GM18870 (cell line): ENCODE data around the gene PIN1.
"Not testable (repeated sequence)": the region's sequence is repeated elsewhere in the genome, so short reads cannot be mapped to it uniquely, and the experiment has no call there.

ENCODE experiments used
- ATAC-seq: cut with Tn5 transposase; IDR thresholded peaks from one replicate; pipeline ENCODE4 v1.9.1; 2021; ENCODE audit warnings: moderate library complexity; ENCODE audit not compliant: unreplicated experiment

The PIN1 gene

DNA sequence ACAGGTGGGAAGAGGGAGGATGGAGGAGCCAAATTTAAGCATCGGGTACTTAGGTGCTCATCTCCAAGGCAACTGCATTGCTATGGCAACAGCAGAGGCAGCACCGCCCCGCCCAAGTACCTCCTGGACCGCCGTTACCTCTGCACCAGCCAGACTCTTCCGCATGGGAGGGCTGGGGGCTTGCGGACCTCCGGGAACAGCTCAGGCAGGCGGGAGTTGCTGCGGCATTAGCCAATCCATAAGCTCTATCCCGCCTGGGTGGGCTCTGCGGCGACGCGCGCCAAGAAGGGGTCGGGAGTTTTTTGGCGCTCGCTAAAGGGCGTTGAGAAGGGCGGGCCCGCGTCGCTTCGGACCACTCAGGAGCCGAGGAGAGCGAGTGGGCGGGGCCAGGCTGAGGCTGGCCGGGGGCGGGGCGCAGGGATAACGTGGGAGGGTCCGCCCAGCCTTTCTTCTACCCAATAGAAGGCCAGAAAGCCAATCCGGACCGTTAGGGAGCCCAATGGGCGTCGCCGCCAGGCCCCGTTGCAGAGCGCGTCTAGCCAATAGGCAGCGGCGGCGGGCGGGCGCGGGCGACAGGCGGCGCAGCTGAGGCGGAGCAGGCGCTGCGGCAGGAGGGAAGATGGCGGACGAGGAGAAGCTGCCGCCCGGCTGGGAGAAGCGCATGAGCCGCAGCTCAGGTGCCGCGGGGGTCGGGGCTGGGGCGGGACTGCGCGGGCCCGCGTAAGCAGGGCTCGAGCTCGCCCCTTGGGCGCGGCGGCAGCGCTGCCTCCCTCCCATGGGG lies at the start of gene PIN1:
Gene PIN1 (plus strand): TSS at position 593 of the 781 bp plus-strand sequence. CDS start 27 bp downstream, at position 620.
- peak; percentile 89 for ATAC-seq

- ATAC-seq, result peak; percentile 48
Observed at GRCh38 chr19:9785367-9786331, 49.5 kb upstream of the PIN1 start.

DNA sequence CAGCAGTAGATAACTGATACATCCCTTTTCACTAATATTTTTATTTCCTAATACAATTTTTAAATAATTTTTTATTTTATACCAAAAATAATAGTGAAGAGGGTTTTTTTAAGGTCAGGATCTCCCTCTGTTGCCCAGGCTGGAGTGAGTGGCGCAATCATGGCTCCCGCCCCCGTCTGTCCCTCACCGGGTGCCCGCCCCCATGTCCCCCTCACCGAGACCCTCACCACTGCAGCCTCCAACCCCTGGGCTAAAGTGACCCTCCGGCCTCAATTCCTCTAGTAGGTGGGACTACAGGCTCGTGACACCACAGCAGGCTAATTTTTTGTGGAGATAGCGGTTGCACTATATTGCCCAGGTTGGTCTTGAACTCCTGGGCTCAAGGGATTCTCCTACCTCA lies 48.8 kb upstream of the PIN1 start:
- no peak for ATAC-seq

- no peak for ATAC-seq
Observed at GRCh38 chr19:9786819-9787218, 48.3 kb upstream of the PIN1 start.

GRCh38 chr19:9788604-9789003 lies 46.5 kb upstream of the PIN1 start:
- ATAC-seq, result not testable (repeated sequence)

DNA sequence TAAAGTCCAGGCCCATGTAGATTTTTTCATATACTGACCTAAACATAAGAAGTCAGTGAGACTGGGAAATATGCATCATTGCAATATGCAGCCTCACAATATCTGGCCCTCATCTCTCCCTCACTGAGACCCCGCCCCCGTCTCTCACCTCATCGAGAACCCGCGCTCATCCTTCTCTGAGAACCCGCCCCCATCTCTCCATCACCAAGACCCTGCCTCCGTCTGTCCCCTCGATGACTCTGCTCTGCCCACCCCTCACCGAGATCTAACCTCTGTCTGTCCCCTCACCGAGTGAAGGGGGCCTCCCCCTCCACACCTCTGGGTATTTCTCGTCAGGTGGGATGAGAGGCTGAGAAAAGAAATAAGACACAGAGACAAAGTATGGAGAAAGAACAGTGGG lies 46.1 kb upstream of the PIN1 start:
- ATAC-seq, result no peak

- ATAC-seq, result not testable (repeated sequence)
Observed at GRCh38 chr19:9789579-9789978, 45.5 kb upstream of the PIN1 start.

GRCh38 chr19:9791073-9791367 lies 44.1 kb upstream of the PIN1 start:
- not testable (repeated sequence) for ATAC-seq

DNA sequence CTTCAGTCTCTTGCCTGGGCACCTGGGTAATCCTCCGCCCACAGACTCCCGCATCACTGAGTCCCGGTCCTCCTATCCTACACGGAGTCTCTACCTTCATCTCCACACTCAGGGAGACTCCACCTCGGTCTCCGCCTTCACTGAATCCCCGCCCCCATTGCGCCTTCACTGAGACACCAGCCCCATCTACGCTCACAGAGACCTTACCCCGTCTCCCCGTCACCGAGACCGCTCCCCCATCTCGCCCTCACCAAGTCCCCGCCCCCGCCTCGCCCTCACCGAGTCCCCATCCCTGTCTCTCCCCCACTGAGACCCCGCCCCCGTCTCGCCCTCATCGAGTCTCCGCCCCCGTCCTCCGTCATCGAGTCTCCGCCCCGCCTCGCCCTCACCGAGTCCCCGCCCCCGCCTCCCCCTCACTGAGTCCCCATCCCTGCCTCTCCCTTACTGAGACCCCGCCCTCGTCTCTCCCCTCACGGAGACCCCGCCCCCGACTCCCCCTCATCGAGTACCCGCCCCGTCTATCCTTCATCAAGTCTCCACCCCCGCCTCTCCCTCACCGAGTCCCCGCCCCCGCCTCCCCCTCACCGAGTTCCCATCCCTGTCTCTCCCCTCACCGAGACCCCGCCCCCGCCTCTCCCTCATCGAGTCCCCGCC lies 43.4 kb upstream of the PIN1 start:
- no peak for ATAC-seq

DNA sequence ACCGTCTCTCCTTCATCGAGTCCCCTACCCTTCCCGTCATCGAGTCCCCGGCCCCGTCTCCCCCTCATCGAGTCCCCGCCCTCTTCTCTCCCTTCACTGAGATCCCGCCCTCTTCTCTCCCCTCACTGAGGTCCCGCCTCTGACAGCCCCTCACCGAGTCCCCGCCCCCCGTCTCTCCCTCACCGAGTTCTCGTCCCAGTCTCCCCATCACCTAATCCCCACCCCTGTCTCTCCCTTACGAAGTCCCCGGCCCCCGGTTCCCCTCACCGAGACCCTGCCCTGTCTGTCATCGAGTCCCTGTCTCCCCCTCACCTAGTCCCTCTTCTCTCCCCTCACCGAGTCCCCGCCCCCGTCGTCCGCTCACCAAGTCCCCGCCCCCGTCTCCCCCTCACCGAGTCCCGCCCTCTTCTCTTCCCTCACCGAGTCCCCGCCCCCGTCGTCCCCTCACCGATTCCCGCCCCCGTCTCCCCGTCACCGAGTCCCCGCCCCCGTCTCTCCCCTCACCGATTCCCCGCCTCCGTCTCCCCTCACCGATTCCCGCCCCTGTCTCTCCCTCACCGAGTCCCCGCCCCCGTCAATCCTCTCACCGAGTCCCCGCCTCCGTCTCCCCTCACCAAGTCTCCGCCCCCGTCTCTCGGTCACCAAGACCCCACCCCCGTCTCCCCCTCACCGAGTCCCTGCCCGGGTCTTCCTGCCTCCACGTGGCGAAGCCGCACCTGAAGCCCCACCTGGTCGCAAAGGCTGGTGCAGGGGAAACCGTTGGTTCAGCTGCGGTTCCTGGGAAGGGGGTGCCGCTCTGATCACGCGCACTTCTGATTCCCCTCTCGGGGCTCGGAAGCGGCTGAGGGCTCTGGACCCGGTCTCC lies 42.7 kb upstream of the PIN1 start:
- ATAC-seq, result no peak

- ATAC-seq, result no peak
Observed at GRCh38 chr19:9793071-9793591, 42.0 kb upstream of the PIN1 start.

DNA sequence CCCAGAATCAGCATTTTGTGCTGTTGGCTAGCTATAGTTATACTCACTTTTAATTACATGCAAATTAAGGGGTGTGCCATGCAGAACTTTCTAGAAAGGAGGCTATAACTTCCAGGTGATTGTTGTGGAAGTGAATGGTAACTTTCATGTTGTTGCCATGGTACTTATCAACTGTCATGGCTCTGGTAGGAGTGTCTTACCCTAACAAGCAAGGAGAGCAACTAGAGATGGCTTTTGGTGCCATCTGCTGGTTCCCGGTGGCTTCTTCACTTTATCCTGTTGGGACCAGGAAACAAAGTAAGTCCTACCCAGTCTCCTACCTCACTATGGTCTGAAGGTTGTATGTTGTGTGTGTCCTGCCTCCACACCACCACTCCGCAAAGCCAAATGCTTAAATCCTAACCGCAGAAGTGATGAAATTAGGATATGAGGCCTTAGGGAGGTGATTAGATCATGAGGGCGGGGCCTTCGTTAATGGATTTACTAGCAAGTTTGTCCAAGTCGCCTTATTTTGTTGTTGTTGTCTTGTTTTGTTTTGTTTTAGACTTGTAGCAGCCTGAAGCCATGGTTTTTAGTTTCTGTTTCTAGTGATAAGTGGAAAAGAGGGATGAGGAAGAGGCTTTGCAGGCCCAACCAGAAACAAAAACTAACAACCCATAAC lies 38.9 kb upstream of the PIN1 start:
- ATAC-seq, result peak; percentile 55

DNA sequence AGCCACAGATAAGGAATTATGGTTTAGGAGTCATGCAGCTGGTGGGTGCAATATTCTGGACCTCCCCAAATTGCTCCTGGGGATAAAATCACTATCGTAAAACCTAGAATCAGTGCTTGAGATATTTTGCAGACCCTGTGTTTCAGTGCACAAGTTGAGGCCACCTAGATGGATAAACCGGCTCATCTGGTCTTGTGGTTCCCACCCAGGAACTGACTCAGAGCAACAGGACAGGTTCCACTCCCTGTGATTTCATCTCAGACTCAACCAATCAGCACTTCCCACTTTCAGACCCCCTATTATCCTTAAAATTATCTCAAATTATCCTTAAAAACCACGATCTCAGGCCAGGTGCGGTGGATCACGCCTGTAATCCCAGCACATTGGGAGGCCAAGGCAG lies 37.2 kb upstream of the PIN1 start:
- no peak for ATAC-seq

GRCh38 chr19:9799162-9799561 lies 36.0 kb upstream of the PIN1 start:
- ATAC-seq, result no peak

DNA sequence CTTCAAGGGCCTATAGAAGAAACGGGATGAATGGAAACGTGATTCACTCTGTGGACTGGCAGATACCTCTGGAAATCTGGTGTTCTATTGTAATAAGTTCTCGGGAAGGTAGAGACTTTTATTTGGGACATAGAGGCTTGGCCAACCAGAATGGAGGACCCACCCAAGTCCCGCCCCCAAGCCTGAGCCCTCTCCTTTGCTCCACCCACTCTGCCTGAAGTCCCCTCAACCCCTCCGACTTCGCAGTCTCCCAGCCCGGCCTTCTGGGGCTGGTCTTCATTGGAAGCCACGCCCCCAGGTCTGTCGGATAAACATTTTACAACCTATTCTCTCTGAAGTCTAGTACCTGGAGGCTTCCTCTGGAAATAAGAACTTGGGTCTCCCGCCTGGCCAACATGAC lies 33.1 kb upstream of the PIN1 start:
- no peak for ATAC-seq

- ATAC-seq, result no peak
Observed at GRCh38 chr19:9806803-9807202, 28.3 kb upstream of the PIN1 start.

DNA sequence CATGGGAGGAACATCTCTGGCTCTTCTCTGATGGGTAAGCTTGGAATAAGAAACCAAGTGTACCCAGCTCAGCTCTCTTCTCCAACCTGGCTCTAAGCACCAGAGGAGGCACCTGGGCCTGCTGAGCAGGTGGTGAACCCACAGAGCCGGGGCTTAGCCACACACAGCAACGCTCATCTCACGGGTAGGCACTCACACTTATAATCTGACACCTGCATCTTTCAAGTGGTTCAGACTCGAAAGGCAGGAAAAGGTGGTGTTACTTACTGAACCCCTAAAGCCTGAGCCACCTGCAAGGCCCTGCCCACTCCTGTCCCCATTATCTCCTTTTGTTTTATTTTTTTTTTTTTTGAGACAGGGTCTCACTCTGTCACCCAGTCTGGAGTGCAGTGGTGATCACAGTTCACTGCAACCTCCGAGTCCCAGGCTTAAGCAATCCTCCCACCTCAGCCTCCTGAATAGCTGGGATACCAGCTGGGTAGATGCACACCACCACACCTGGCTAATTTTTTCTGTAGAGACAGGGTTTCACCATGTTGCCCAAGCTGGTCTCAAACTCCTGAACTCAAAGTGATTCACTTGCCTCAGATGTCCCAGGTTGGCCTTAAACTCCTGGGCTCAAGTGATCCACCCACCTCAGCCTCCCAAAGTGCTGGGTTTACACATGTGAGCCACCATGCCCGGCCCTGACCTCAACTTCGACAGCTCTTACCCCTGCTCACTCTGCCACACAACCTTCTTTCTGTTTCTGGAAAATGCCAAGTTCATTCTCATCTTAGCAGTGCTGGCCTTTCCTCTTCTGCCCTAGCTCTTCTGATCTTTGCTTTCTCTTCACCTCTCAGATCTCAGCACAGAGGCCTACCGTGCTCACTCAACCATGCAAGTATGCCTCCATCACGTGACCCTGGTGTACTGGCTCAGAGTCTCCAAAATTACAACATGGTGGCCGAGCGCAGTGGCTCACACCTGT lies 26.0 kb upstream of the PIN1 start:
- no peak for ATAC-seq

- ATAC-seq, result no peak
Observed at GRCh38 chr19:9811139-9811538, 24.0 kb upstream of the PIN1 start.
